Osteocyte (in vitro differentiated cells): ENCODE data around the gene SIRT3. TPM values are rescaled to one million over a fixed set of nuclear protein-coding genes. Genes with fewer than 3 reads are reported as not detected.
A peak's percentile ranks its signal among the peaks of the same experiment; 100 is the strongest.

Source experiments
- DNase-seq: peaks from one replicate; pipeline ENCODE4 v3.0.0; 2021; ENCODE audit warnings: mixed read lengths; ENCODE audit not compliant: unreplicated experiment; ENCODE audit errors: extremely low spot score
- H3K27ac Mint-ChIP-seq: one replicate; pipeline ENCODE4 v1.8.0; 2021; ENCODE audit warnings: mild to moderate bottlenecking, mixed read lengths; ENCODE audit not compliant: unreplicated experiment
- H3K27me3 Mint-ChIP-seq: one replicate; pipeline ENCODE4 v1.8.0; 2021; ENCODE audit warnings: mixed read lengths; ENCODE audit not compliant: unreplicated experiment
- H3K36me3 Mint-ChIP-seq: one replicate; pipeline ENCODE4 v1.8.0; 2021; ENCODE audit warnings: mixed read lengths; ENCODE audit not compliant: unreplicated experiment
- H3K4me1 Mint-ChIP-seq: one replicate; pipeline ENCODE4 v1.8.0; 2021; ENCODE audit warnings: mixed read lengths; ENCODE audit not compliant: unreplicated experiment
- H3K4me3 Mint-ChIP-seq: one replicate; pipeline ENCODE4 v1.8.0; 2021; ENCODE audit warnings: mild to moderate bottlenecking, moderate library complexity, mixed read lengths; ENCODE audit not compliant: unreplicated experiment
- H3K9me3 Mint-ChIP-seq: one replicate; pipeline ENCODE4 v1.8.0; 2021; ENCODE audit warnings: mixed read lengths; ENCODE audit not compliant: unreplicated experiment
- total RNA-seq: library from RNA; stranded (reverse); gene quantifications from 2 replicates; pipeline ENCODE4 v1.2.1, GENCODE V29; 2021
- TF ChIP-seq, protein P1 (sequence below): fragments of 200-600 bp; sonication (generic); IDR thresholded peaks from 2 replicates; pipeline ENCODE4 v1.5.0; 2021; ENCODE audit warnings: antibody characterized with exemption, mild to moderate bottlenecking, moderate library complexity

SIRT3 gene
- total RNA-seq, 1 donor from 2014 or later: 25.7 TPM

DNA sequence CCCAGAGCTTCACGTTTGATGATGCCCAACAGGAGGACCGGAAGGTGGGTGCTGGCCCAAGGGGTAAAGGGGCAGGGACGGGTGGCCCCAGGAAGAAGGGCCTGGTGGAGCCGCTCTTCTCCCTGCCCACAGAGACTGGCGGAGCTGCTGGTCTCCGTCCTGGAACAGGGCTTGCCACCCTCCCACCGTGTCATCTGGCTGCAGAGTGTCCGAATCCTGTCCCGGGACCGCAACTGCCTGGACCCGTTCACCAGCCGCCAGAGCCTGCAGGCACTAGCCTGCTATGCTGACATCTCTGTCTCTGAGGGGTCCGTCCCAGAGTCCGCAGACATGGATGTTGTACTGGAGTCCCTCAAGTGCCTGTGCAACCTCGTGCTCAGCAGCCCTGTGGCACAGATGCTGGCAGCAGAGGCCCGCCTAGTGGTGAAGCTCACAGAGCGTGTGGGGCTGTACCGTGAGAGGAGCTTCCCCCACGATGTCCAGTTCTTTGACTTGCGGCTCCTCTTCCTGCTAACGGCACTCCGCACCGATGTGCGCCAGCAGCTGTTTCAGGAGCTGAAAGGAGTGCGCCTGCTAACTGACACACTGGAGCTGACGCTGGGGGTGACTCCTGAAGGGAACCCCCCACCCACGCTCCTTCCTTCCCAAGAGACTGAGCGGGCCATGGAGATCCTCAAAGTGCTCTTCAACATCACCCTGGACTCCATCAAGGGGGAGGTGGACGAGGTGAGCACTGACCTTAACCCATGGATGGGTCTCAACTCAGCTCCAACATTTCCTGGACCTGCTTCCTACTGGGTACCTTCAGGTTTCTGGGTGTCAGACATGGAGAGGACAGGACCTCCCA, 26.6 kb downstream of the SIRT3 start:
- peaks cover 28% of the 10 kb centered on the region for H3K4me1 Mint-ChIP-seq
- no peaks in the 10 kb centered on the region for H3K9me3 Mint-ChIP-seq
- DNase-seq: no peak
- TF ChIP-seq, protein P1, sequence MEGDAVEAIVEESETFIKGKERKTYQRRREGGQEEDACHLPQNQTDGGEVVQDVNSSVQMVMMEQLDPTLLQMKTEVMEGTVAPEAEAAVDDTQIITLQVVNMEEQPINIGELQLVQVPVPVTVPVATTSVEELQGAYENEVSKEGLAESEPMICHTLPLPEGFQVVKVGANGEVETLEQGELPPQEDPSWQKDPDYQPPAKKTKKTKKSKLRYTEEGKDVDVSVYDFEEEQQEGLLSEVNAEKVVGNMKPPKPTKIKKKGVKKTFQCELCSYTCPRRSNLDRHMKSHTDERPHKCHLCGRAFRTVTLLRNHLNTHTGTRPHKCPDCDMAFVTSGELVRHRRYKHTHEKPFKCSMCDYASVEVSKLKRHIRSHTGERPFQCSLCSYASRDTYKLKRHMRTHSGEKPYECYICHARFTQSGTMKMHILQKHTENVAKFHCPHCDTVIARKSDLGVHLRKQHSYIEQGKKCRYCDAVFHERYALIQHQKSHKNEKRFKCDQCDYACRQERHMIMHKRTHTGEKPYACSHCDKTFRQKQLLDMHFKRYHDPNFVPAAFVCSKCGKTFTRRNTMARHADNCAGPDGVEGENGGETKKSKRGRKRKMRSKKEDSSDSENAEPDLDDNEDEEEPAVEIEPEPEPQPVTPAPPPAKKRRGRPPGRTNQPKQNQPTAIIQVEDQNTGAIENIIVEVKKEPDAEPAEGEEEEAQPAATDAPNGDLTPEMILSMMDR: no peak
- H3K36me3 Mint-ChIP-seq: peaks cover 10% of the 10 kb centered on the region
- H3K27me3 Mint-ChIP-seq: no peaks in the 10 kb centered on the region
- H3K27ac Mint-ChIP-seq: peak overlapping the region; percentile 99
- H3K4me3 Mint-ChIP-seq: peak overlapping the region; percentile 94

DNA sequence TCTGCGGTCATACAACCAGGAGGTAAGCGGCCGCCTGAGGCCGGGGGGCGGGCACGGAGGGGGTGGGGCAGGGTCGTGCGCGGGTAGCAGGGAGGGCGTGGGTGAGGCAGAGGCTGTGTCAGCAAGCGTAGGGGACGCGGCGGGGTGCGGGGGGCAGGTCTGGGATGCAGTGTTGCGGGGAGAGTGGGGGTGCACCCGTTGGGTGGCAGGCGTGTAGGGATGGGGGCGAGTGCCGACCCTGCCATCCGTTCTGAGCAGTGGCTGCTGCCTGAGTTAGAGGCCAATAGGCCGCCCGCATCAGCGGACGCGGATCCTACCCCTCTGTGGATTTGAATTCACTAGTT, 27.3 kb downstream of the SIRT3 start:
- DNase-seq: no peak
- peak overlapping the region; percentile 94 for H3K4me3 Mint-ChIP-seq
- H3K27ac Mint-ChIP-seq: peak overlapping the region; percentile 99
- H3K27me3 Mint-ChIP-seq: no peaks in the 10 kb centered on the region
- H3K4me1 Mint-ChIP-seq: peaks cover 30% of the 10 kb centered on the region
- peaks cover 11% of the 10 kb centered on the region for H3K36me3 Mint-ChIP-seq
- TF ChIP-seq, protein P1: no peak
- H3K9me3 Mint-ChIP-seq: no peaks in the 10 kb centered on the region

DNA sequence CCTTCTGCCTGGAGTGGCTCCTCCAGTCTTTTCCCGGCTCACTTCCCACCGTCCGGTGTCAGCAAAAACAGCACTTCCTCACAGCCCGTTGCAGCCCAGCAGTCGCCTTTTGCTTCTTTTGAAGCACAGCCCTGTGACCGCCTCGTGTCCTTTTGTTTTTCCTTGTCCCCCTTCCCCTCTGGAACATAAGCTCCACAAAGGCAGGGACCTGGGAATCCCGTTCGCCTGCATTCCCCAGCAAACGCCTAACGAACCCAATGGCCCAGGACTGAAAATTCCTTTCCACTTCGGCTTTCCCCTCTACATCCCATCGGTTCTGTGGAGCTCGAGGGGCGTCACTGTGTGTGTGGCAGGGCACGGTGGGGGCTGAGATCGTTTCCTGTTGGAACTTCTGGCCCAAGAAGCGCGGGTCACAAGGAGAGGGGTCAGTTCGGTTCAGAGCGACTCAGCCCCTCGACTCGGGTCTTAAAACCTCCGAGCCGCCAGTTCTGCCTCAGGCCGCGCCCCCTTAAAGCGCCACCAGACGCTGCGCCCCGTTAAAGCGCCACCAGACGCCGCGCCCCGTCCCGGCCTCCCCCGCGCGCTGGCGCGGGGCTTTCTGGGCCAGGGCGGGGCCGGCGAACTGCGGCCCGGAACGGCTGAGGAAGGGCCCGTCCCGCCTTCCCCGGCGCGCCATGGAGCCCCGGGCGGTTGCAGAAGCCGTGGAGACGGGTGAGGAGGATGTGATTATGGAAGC, 27.8 kb downstream of the SIRT3 start:
- peaks cover 33% of the 10 kb centered on the region for H3K4me1 Mint-ChIP-seq
- no peaks in the 10 kb centered on the region for H3K27me3 Mint-ChIP-seq
- peaks cover 16% of the 10 kb centered on the region for H3K36me3 Mint-ChIP-seq
- peak overlapping the region; percentile 99 for H3K27ac Mint-ChIP-seq
- DNase-seq: no peak
- no peaks in the 10 kb centered on the region for H3K9me3 Mint-ChIP-seq
- TF ChIP-seq, protein P1: no peak
- peak overlapping the region; percentile 94 for H3K4me3 Mint-ChIP-seq

DNA sequence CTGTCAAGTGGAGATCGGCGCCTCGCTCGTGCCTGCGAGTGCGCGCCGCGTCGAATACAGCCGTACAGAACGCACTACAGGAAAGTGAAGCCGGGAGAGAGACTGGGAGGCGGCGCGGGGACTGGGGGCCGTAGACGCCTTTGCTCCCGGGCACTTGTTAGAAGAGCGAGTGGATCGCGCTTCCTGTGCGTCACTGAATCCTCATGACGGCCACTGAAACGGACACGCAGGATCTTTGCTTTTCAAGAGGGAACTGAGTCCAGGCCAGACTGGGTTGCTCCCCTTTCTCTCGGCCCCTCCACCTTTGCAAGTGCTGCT, 28.3 kb downstream of the SIRT3 start:
- Mint-ChIP-seq H3K4me1 (peaks cover 33% of the 10 kb centered on the region), H3K9me3 (no peaks in the 10 kb centered on the region), H3K27me3 (no peaks in the 10 kb centered on the region), H3K4me3 (peak overlapping the region; percentile 94), H3K27ac (peak overlapping the region; percentile 99), H3K36me3 (peaks cover 20% of the 10 kb centered on the region)
- peak; percentile 86 for DNase-seq
- TF ChIP-seq, protein P1: no peak

DNA sequence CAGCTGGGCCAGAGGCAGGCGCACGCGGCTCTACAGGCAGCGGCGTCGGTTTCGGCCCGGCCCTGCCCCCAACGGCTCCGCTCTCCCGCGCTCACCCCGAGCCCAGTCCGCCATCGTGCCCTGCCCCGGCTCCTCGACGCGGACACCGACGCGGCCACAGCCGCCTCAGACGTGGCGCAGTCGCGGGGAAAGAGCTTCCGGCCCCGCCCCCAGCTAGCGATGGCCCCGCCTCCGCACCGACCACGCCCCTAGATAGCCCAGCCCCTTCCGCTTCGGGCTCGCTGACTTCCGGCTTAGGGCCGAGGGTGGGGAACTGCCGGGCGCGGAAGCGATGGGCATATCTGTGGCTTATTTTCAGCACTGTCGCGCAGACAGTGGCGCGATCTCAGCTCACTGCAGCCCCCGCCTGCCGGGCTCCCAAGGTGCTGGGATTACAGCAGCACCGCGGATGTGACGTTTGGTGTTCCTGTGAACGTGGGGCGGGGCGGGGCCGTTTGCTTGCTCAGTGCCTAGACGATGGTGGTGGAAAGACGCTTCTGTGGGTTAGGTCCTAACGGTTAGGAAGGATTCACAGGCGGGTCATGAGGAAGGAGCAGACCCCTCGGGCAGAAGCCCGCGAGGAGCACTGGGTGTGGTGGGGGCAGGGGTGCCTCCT, 28.8 kb downstream of the SIRT3 start, which contains the start of the genes BET1L and RIC8A:
BET1L (minus strand) TSS at position 192 of the 655 bp plus-strand sequence; CDS start at position 114, 78 bp downstream.
RIC8A (plus strand) TSS at position 501 of the 655 bp plus-strand sequence. CDS start 1,147 bp downstream, outside the sequence.
- Mint-ChIP-seq H3K27ac (peak within 1 kb of the TSS; percentile 99), H3K9me3 (no peaks in the 10 kb centered on the region), H3K27me3 (no peaks in the 10 kb centered on the region), H3K4me3 (peak within 1 kb of the TSS; percentile 94), H3K4me1 (peaks cover 33% of the 10 kb centered on the region), H3K36me3 (peaks cover 23% of the 10 kb centered on the region)
- DNase-seq: peak; percentile 99
- TF ChIP-seq, protein P1: no peak
